Small intestine (tissue), 7 donors: ENCODE measurements around the gene NF2. TPM values are rescaled to one million over a fixed set of nuclear protein-coding genes. Genes with fewer than 3 reads are reported as not detected.

Experiments
- DNase-seq, 2 donors: peaks; one replicate each; pipeline versions ENCODE4 v3.0.0 to v3.0.0-alpha.2; 2013
- FAIRE-seq: peaks from 2 replicates; lab custom pipeline; 2012; peaks lifted over from hg19 to GRCh38; lab: Jason Lieb, UNC
- H3K27ac ChIP-seq, 3 donors: one replicate each; pipeline ENCODE4 v1.5.1; 2013; ENCODE audit warnings: low read length in 2 of 3, mild to moderate bottlenecking in 2 of 3, control low read depth in 1 of 3, inconsistent platforms in 1 of 3, low read depth in 1 of 3, moderate library complexity in 1 of 3
- H3K27me3 ChIP-seq, 3 donors: one replicate each; pipeline ENCODE4 v1.6.1; 2013; ENCODE audit warnings: low read length in 3 of 3, inconsistent platforms in 1 of 3; ENCODE audit not compliant: control insufficient read depth in 3 of 3, insufficient read depth in 3 of 3
- H3K36me3 ChIP-seq, 3 donors: one replicate each; pipeline ENCODE4 v1.6.1; 2013; ENCODE audit warnings: low read length in 3 of 3, inconsistent platforms in 1 of 3, low read depth in 1 of 3, mild to moderate bottlenecking in 1 of 3, moderate library complexity in 1 of 3; ENCODE audit not compliant: control insufficient read depth in 3 of 3, insufficient read depth in 2 of 3
- H3K4me1 ChIP-seq, 3 donors: one replicate each; pipeline ENCODE4 v1.6.1; 2013; ENCODE audit warnings: low read length in 2 of 3, inconsistent platforms in 1 of 3, low read depth in 1 of 3, mild to moderate bottlenecking in 1 of 3, moderate library complexity in 1 of 3; ENCODE audit not compliant: control insufficient read depth in 3 of 3, insufficient read depth in 2 of 3
- H3K4me3 ChIP-seq, 3 donors: one replicate each; pipeline ENCODE4 v1.5.1; 2013; ENCODE audit warnings: low read length in 3 of 3, control low read depth in 1 of 3, inconsistent platforms in 1 of 3, low read depth in 1 of 3, mild to moderate bottlenecking in 1 of 3, moderate library complexity in 1 of 3
- H3K9me3 ChIP-seq, 2 donors: one replicate each; pipeline ENCODE4 v1.6.1; 2013; ENCODE audit warnings: low read depth in 1 of 2, low read length in 1 of 2; ENCODE audit not compliant: control insufficient read depth in 2 of 2, insufficient read depth in 1 of 2
- WGBS, 3 donors: extraction: QIAGEN DNeasy Blood & Tissue Kit; methylation state at CpG; one replicate each; pipeline ENCODE4 v1.1.7; 2013; 5-methylcytosine and 5-hydroxymethylcytosine counted together
- polyA plus RNA-seq, 4 donors: library from polyadenylated mRNA; stranded (reverse) in 3 of 4; unstranded in 1 of 4; fragments of 200-250 nt in 3 of 4; fragments of 120-200 nt in 1 of 4; gene quantifications; one replicate each; pipeline versions ENCODE4 v1.2.1 to v1.2.3, GENCODE V29; 2013
- donor health status: healthy with polysubstance abuse.
- donor health status: control.
- donor health status: control.
- donor health status: Bipolar disorder and iron deficiency.
- donor health status: healthy.

Gene NF2
- polyA plus RNA-seq, 4 donors: 6.5 to 14.7 (median 9.8) TPM

DNA sequence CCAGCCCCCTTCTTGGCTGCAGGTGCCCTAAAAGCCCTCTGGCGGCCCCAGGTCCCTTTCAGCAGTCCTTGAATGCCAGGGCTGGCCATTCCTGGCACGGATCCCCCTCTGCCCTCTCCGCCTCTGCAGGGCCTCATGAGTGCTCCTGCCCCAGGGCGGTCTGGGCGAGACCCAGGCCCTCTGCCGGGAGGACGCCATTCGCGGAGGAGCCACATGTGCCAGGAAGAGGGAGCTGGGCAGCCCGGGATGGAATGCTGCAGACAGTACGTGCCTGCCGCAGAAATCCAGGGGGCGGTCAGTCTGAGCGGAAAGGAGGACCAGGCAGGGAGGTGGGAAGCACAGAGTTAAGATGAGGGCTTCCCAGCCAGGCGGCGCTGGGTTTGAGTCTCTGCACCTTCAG is 119.2 kb downstream of the NF2 start:
- WGBS, 3 donors: 79 to 87% (median 81%) methylated on average over 16 of the region's 16 CpGs
- Histone ChIP-seq H3K4me1 (peaks cover 0 to 10% (median 0%) of the 10 kb centered on the region in 3 donors), H3K27ac (no peak overlapping the region), H3K9me3 (no peaks in the 10 kb centered on the region), H3K36me3 (no peaks in the 10 kb centered on the region), H3K4me3 (no peak overlapping the region), H3K27me3 (peaks cover 0 to 66% (median 21%) of the 10 kb centered on the region in 3 donors)
- FAIRE-seq (no peak), DNase-seq (no peak)

DNA sequence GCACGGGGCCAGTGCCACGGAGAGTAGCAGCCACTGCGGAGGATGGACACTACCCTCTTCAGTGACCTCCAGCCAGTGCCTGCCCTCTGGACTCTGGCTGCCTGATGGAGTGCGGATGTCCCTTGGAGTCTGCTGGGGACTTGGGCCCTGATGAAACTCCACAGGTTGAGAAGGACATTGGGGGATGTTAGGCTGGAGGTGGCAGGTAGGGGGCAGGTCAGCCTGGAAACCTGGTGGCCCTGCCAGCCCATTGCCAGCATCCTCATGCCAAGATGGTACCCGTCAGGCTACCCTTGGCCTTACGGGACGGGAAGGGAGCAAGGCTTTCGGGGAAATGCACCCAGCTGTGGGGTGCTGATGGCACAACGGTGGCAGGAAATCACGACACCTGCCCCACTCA is 120.3 kb downstream of the NF2 start:
- Histone ChIP-seq H3K4me3 (no peak overlapping the region), H3K36me3 (no peaks in the 10 kb centered on the region), H3K4me1 (peaks cover 0 to 10% (median 0%) of the 10 kb centered on the region in 3 donors), H3K27ac (no peak overlapping the region), H3K27me3 (peaks cover 0 to 56% (median 14%) of the 10 kb centered on the region in 3 donors), H3K9me3 (no peaks in the 10 kb centered on the region)
- FAIRE-seq: no peak
- 87 to 96% (median 89%) methylated on average over 10 of the region's 10 CpGs for WGBS, 3 donors
- DNase-seq: no peak

DNA sequence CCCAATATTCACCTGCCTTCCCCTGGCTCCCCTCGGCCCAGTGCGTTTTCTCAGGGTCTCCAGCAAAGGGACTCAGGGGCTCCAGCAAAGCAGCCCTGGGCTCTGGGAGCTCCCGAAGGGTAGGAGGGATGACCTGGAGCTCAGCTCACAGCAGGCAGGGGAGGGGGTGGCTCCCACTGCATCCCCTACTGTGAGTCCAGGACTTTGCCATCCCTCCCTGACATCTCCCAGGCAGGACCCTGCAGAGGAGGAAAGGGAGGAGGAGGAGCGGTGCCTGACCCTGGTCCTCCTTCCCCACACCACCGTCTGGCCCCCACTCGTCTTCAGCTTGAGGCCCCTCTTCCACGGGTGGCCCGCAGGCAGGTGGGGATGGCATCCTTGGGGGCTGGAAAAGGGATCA is 121.4 kb downstream of the NF2 start:
- H3K4me3 ChIP-seq: no peak overlapping the region
- peaks cover 0 to 4% (median 0%) of the 10 kb centered on the region in 3 donors for H3K36me3 ChIP-seq
- H3K27ac ChIP-seq: no peak overlapping the region
- DNase-seq: no peak
- FAIRE-seq: no peak
- H3K4me1 ChIP-seq: peaks cover 0 to 10% (median 0%) of the 10 kb centered on the region in 3 donors
- no peaks in the 10 kb centered on the region for H3K9me3 ChIP-seq
- H3K27me3 ChIP-seq: peaks cover 0 to 46% (median 7%) of the 10 kb centered on the region in 3 donors
- 59 to 73% (median 71%) methylated on average over 8 of the region's 8 CpGs for WGBS, 3 donors

DNA sequence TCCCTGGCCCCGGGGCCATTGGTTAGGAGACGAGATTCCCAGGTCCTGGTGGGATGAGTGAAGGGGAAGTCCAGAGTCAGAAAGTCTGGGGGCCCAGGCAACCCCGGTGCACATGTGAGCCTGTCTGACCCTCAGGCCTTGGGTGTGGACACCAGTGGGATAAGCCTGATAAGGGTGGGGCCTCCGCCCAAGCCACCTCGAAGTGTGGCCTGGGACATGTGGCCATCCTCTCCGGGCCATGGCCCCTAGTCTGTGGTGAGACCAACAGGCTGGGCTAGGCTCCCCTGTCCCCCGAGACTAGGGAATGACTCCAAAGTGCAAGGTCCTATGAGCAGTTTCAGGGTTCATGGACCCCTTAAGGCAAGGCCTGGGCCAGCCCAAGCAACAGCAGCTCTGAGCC is 122.7 kb downstream of the NF2 start:
- whole genome bisulfite sequencing, 3 donors: 46 to 72% (median 62%) methylated on average over 6 to 7 of the region's 7 CpGs
- H3K4me3 ChIP-seq: no peak overlapping the region
- FAIRE-seq: no peak
- H3K27me3 ChIP-seq: peaks cover 0 to 43% (median 6%) of the 10 kb centered on the region in 3 donors
- no peak overlapping the region for H3K27ac ChIP-seq
- peaks cover 0 to 10% (median 0%) of the 10 kb centered on the region in 3 donors for H3K4me1 ChIP-seq
- H3K9me3 ChIP-seq: no peaks in the 10 kb centered on the region
- peaks cover 0 to 17% (median 0%) of the 10 kb centered on the region in 3 donors for H3K36me3 ChIP-seq
- DNase-seq: no peak

DNA sequence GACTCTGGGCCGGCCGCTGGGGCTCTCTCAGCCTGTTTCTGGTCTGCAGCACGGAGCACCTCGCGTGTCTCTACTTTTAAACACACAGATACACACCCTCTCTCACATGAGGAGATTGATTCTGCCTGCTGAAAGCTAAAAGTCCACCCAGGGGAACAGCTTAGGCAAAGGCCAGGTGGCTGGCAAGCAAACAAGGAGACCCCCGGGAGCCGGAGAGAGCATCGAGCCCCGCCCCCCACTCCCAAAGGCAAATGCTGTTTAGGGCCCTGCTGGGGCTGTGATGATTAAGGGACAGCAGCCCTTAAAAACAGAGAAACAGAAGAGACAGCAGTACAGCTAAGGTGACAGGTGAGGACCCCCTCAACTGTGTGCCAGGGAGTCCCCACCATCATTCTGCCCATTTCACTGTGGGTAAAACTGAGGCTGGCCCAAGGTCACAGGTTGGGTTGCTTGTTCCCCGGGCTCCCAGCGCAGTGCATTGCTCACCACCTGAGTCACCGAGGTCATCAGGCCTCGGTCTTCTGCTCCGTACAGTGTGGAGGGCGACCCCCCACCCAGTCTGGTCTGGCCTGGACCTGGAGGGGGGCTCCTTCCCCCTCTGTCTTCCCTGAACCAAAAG is 123.2 kb downstream of the NF2 start:
- Histone ChIP-seq H3K9me3 (no peaks in the 10 kb centered on the region), H3K27me3 (peaks cover 0 to 38% (median 4%) of the 10 kb centered on the region in 3 donors), H3K4me3 (no peak overlapping the region), H3K4me1 (peaks cover 0 to 10% (median 0%) of the 10 kb centered on the region in 3 donors), H3K27ac (no peak overlapping the region), H3K36me3 (peaks cover 0 to 21% (median 0%) of the 10 kb centered on the region in 3 donors)
- FAIRE-seq (no peak), DNase-seq (no peak)
- WGBS, 3 donors: 32 to 40% (median 39%) methylated on average over 15 of the region's 15 CpGs

DNA sequence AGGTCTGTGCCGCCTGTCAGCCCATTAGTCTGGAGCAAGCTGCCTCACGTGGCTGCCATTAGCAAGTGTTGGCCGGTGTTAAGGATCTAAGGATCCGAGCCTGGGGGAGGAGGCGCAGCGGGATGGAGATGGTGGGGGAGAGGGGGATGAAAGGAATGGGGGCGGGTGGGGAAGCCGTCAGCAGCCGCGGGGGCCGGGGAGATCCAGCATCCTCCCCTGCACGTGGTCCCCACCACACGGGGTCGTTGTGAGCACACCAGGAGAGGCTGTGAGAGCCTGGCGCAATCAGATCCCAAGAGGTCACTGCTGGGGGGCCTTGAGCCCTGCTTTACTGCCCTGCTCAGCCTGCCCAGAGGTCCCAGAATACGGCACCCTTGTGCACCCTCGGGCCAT is 123.7 kb downstream of the NF2 start:
- no peak overlapping the region for H3K4me3 ChIP-seq
- FAIRE-seq (no peak), DNase-seq (peak in 1 of 2 donors; percentile 26)
- peaks cover 0 to 14% (median 0%) of the 10 kb centered on the region in 3 donors for H3K4me1 ChIP-seq
- 7 to 11% (median 8%) methylated on average over 11 to 17 of the region's 17 CpGs for whole genome bisulfite sequencing, 3 donors
- peaks cover 0 to 33% (median 2%) of the 10 kb centered on the region in 3 donors for H3K27me3 ChIP-seq
- peaks cover 0 to 23% (median 0%) of the 10 kb centered on the region in 3 donors for H3K36me3 ChIP-seq
- no peak overlapping the region for H3K27ac ChIP-seq
- no peaks in the 10 kb centered on the region for H3K9me3 ChIP-seq

DNA sequence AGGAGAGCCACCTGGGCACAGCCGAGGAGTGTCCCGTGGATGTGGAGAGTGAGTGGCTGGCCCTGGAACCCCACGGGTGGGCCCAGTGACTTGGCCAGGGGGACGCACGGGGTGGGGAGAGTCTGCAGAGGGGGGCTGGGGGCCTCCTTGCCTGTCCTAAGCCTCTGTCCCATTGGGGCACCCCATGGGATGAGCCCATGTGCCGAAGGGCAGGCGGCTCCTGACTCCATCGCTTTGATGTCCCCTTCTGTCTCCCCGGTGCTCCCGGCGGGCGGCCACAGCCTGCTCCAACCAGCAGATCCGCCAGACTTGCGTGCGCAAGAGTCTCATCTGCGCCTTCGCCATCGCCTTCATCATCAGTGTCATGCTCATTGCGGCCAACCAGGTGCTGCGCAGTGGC is 125.7 kb downstream of the NF2 start:
- peaks cover 0 to 36% (median 0%) of the 10 kb centered on the region in 3 donors for H3K36me3 ChIP-seq
- DNase-seq (no peak), FAIRE-seq (no peak)
- no peak overlapping the region for H3K4me3 ChIP-seq
- no peak overlapping the region for H3K27ac ChIP-seq
- WGBS, 3 donors: 93 to 94% (median 94%) methylated on average over 20 of the region's 20 CpGs
- peaks cover 0 to 15% (median 0%) of the 10 kb centered on the region in 3 donors for H3K27me3 ChIP-seq
- H3K4me1 ChIP-seq: peaks cover 0 to 28% (median 0%) of the 10 kb centered on the region in 3 donors
- H3K9me3 ChIP-seq: no peaks in the 10 kb centered on the region

DNA sequence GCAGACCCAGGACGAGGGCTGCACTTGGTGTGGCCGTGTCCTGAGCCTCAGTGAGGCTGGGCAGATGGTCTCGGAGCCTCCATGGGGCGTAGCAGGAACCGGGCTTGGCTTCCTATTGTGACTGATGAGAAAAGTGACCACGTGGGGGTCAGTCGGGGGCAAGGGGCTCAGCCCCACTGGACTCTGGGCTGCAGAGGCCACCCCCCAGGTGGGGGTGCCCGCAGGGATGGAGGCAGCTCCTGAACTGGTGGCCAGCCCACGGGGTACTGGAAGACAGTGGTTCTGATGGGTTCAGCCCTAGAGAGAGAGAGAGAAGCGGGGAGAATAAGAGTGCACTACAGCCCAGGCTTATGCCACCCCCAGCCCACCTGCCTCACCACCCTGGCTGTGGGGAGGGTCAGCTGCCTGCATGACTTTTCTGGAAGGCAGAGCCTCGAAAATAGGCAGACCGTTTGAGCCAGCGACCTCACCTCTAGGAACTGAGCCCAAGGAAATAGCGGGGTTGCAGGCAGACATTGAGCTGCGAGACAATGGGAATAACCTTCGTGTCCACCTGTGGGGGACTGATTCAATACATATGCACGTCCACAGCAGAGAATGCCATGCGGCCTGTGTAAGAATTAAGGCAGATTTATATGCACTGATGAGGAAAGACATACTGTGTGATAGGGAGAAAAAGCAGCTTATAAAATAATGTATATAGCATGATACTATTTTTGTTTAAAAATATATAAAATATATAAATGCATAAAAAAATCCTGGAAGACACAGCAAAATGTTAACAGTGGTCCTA is 127.8 kb downstream of the NF2 start:
- no peaks in the 10 kb centered on the region for H3K9me3 ChIP-seq
- H3K4me1 ChIP-seq: peaks cover 0 to 21% (median 0%) of the 10 kb centered on the region in 3 donors
- H3K36me3 ChIP-seq: peaks cover 0 to 53% (median 3%) of the 10 kb centered on the region in 3 donors
- no peak for FAIRE-seq
- DNase-seq: no peak
- no peak overlapping the region for H3K4me3 ChIP-seq
- no peaks in the 10 kb centered on the region for H3K27me3 ChIP-seq
- H3K27ac ChIP-seq: no peak overlapping the region
- 88 to 90% (median 88%) methylated on average over 17 to 18 of the region's 18 CpGs for WGBS, 3 donors
